Endometrial microvascular endothelial cells (primary cell): ENCODE data around the gene TRIB2. TPM values are rescaled to one million over a fixed set of nuclear protein-coding genes. Genes with fewer than 3 reads are reported as not detected.

Experiments used
- in situ Hi-C: cut with HindIII; loops from 2 replicates; pipeline ENCODE4 v1.10.0; 2017; ENCODE audit warnings: low sequenced_read_pairs, low pct_unique_long_range_greater_than_20kb; ENCODE audit errors: inconsistent ontology term
- total RNA-seq: library from RNA; depleted of rRNA; stranded (reverse); fragments of >200 nt; gene quantifications from one replicate; pipeline ENCODE4 v1.2.3, GENCODE V29; 2015; ENCODE audit errors: inconsistent ontology term

The TRIB2 gene
- total RNA-seq, 1 donor from 2014 or later, result 26.5 TPM

- in situ Hi-C loops, result loop anchor here (25.0 kb wide), 1 partner anchor 220 kb away; no protein-coding TSS in a partner anchor
Measured at GRCh38 chr2:12717191-12718014, 667 bp downstream of the TRIB2 start.

DNA sequence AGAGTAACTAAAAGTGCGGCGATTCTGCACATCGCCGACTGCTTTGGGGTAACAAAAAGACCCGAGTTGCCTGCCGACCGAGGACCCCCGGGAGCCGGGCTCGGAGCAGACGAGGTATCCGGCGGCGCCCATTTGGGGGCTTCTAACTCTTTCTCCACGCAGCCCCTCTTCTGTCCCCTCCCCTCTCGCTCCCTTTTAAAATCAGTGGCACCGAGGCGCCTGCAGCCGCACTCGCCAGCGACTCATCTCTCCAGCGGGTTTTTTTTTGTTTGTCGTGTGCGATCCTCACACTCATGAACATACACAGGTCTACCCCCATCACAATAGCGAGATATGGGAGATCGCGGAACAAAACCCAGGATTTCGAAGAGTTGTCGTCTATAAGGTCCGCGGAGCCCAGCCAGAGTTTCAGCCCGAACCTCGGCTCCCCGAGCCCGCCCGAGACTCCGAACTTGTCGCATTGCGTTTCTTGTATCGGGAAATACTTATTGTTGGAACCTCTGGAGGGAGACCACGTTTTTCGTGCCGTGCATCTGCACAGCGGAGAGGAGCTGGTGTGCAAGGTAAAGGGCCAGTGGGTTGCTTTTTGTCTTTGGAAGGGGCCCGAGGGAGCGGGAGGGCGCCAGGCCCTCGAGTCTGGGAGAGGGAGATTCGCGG, 1.4 kb downstream of the TRIB2 start:
- in situ Hi-C loops, result loop anchor here (25.0 kb wide), 1 partner anchor 219 kb away; no protein-coding TSS in a partner anchor

DNA sequence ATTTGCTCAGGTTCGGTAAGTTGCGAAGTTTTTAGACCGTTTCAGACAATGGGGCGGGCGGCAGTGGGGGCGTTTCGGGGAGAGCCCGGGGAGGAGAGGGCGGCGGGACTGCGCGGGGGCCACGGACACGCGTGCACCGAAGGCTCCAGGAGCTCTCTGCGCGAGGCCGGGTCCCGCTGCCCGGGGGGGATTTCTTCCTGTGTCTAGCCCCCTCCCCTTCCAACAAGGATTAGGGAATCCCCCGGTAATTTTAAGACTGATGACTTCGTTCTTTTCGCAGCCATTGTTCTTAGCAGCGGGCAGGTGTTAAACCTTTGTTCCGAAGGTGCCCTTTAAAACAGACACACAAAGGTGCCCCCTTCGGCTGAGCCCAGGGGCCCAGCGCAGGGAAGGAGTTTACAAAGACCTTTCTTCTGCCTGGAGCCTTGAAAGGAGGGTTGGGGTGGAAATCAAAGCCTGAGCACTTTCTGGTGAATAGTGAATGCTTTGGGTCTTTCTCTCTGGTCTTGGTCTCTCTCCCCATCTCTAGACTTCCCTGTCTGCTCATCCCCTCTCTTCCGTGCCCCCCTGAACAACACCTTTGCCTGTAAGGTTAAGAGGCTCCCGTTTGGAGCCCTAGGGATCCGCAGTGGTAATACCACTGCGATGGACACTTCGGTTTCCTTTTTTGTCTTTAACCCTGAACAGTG, 2.1 kb downstream of the TRIB2 start:
- in situ Hi-C loops, result loop anchor here (25.0 kb wide), 1 partner anchor 218 kb away; no protein-coding TSS in a partner anchor

- in situ Hi-C loops, result loop anchor here (25.0 kb wide), 1 partner anchor 218 kb away; no protein-coding TSS in a partner anchor
Measured at GRCh38 chr2:12719400-12720277, 2.9 kb downstream of the TRIB2 start.

DNA sequence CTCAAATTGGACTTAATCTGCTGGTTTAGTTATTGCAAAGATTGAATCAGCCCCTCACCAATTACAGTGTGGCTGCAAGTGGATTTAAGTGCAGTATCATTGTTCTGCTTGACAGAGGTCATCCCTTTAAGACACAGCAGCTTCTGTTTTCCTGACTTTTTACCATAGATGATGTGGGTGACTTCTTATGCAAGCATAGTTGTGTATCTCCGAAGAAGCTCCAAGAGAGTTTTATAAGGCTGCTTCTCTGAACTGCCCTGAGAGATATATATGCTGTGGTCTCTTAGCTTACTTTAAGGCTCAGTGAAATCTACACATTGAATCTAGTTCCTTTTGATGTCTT, 3.5 kb downstream of the TRIB2 start:
- in situ Hi-C loops, result loop anchor here (25.0 kb wide), 1 partner anchor 217 kb away; no protein-coding TSS in a partner anchor

DNA sequence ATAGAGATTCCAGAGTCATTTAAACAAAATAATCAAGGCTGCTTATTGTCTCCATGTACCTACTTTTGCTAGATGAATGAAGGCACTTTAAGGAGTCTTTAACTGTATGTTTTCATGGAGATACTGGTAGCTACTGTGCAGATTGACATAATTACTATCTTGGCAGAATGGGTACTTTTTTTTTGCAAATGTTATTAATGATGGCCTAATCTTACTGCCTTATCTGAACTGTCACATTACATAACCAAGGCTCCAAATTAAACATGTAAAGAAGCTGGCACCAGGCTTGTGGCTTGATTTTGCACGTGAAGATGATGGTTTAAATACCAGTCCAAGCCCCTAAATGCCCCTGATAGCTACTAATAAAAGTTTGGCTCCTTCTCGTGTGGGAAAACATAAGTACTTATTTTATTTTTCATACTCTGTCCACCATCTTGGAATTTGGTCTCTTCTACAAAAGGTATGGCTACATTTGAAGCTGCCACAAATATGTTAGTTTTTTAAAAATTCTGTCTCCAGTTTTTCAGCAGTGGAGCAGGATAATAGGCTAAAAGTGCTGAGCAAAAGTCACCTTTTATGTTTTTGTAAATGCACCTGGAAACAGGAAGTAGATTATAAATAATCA, 4.1 kb downstream of the TRIB2 start:
- in situ Hi-C loops, result loop anchor here (25.0 kb wide), 1 partner anchor 216 kb away; no protein-coding TSS in a partner anchor

GRCh38 chr2:12721566-12722446, 5.1 kb downstream of the TRIB2 start:
- in situ Hi-C loops, result loop anchor here (25.0 kb wide), 1 partner anchor 215 kb away; no protein-coding TSS in a partner anchor

DNA sequence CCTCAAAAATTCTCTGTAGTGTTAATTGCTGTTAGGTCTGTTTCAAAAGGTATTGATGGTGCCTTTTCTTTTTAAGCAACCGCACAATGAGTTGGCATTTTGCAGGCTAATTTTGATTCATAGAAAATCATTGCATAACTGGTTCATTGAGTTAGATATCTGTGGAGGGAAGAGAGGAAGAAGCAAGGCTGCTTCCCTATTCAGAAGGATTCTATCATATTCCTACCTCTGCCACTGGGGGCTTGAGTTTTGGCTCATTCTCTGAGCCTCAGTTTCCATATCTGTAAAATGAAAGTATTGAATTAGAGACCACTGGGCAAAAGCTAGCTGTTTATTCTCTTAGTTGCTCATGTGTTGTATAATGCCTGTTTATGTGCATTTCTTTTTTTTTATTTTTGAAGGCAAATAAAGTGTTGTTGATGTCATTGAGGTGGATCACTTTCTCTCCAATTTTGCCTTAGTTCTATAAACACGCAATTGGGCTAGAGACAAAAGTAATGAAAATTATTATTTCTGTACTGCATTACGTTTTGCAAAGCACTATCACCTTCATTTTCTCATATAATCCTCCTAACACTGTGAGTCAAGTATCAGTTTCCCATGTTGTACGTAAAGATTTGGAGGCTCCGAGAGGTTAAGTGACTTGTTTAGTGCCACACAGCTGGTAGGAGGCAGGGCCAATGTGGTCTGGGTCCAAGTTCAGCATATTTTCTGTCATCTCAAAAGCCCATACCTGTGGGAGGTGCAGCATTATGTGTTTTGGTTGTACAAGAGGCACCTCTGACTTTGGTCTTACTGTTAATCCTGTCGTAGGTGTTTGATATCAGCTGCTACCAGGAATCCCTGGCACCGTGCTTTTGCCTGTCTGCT, 5.9 kb downstream of the TRIB2 start:
- in situ Hi-C loops, result loop anchor here (25.0 kb wide), 1 partner anchor 215 kb away; no protein-coding TSS in a partner anchor

GRCh38 chr2:12723736-12724463, 7.2 kb downstream of the TRIB2 start:
- in situ Hi-C loops, result loop anchor here (25.0 kb wide), 1 partner anchor 213 kb away; no protein-coding TSS in a partner anchor

GRCh38 chr2:12725233-12726187, 8.8 kb downstream of the TRIB2 start:
- in situ Hi-C loops, result no loop called here

DNA sequence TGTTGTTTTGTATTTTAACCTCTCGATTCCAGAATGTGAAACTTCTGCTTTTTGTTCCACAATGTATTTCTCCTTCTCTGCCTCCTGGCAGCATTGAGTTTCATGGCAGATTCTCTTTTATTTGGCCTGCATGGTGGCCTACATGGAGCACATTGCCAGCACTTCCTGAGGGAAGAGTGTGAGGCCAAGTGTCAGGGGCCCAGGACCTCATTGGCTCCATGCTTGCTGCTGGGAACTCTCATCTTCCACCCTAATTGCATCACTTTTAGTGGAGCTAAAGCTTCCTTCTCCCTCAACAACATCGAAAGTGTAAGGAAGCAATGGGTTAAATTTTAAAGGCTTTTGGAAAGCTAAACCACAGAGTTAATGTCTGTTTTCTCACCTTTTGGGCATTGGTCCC, 9.5 kb downstream of the TRIB2 start:
- in situ Hi-C loops, result no loop called here

GRCh38 chr2:12727065-12727464, 10.3 kb downstream of the TRIB2 start:
- in situ Hi-C loops, result no loop called here

- in situ Hi-C loops, result no loop called here
Measured at GRCh38 chr2:12727641-12728040, 10.9 kb downstream of the TRIB2 start.

- in situ Hi-C loops, result no loop called here
Measured at GRCh38 chr2:12728221-12728777, 11.6 kb downstream of the TRIB2 start.
